Measurements from ENCODE around the gene MX2. TPM values are rescaled to one million over a fixed set of nuclear protein-coding genes. Genes with fewer than 3 reads are reported as not detected.

Gene MX2
- total and polyA plus RNA-seq, 2 donors (not counting 1 experiment from before 2014, with no cell fraction given), result 2.0 to 3.6 TPM

GRCh38 chr21:41373763-41374162 is 11.9 kb downstream of the MX2 start:
- DNase-seq (ENCODE audit: low read depth in 2 of 2), result no peak
- no peak for TF ChIP-seq EZH2 (IDR thresholded peaks at IDR 0.05; ENCODE audit: low read length, missing control alignments)
- no peak for TF ChIP-seq CTCF (conservative IDR thresholded peaks at IDR 0.05 in 1 of 2, IDR thresholded peaks at IDR 0.05 in 1 of 2; ENCODE audit: low read depth in 1 of 2, low read length in 2 of 2)
- no peak overlapping the region for H2AFZ ChIP-seq (ENCODE audit: low read length)

GRCh38 chr21:41374177-41374712 is 12.4 kb downstream of the MX2 start:
- H3K4me2 ChIP-seq (ENCODE audit: extremely low read depth, insufficient read depth, low read length), result no peak overlapping the region
- TF ChIP-seq CTCF (conservative IDR thresholded peaks at IDR 0.05 in 1 of 2, IDR thresholded peaks at IDR 0.05 in 1 of 2; ENCODE audit: low read depth in 1 of 2, low read length in 2 of 2) (no peak), EZH2 (IDR thresholded peaks at IDR 0.05; ENCODE audit: low read length, missing control alignments) (no peak)
- no peaks in the 10 kb centered on the region for H3K27me3 ChIP-seq (ENCODE audit: control insufficient read depth, insufficient read depth, low read length)
- no peaks in the 10 kb centered on the region for H3K4me1 ChIP-seq (ENCODE audit: control insufficient read depth, extremely low read depth, insufficient read depth, low read length)
- H3K9ac ChIP-seq (ENCODE audit: insufficient read depth, low read length), result no peak overlapping the region
- H3K4me3 ChIP-seq (replicated peaks in 1 of 4; ENCODE audit: control extremely low read depth in 1 of 4, insufficient read depth in 1 of 4, low read depth in 3 of 4, low read length in 4 of 4), result no peak overlapping the region
- H3K79me2 ChIP-seq (ENCODE audit: control insufficient read depth, insufficient read depth, low read length), result no peaks in the 10 kb centered on the region
- H2AFZ ChIP-seq (ENCODE audit: low read length), result no peak overlapping the region
- H4K20me1 ChIP-seq (ENCODE audit: control insufficient read depth, extremely low read depth, insufficient read depth, low read length), result no peaks in the 10 kb centered on the region
- no peak overlapping the region for H3K27ac ChIP-seq (ENCODE audit: insufficient read depth, low read length)
- no peak for DNase-seq (ENCODE audit: low read depth in 2 of 2)
- no peaks in the 10 kb centered on the region for H3K36me3 ChIP-seq (ENCODE audit: control insufficient read depth, insufficient read depth, low read length)
- H3K9me3 ChIP-seq (ENCODE audit: control insufficient read depth, insufficient read depth, low read depth, low read length), result no peaks in the 10 kb centered on the region

More at GRCh38 chr21:41373763-41374162, 11.9 kb downstream of the MX2 start:
- H3K4me3 ChIP-seq (replicated peaks in 1 of 4; ENCODE audit: control extremely low read depth in 1 of 4, insufficient read depth in 1 of 4, low read depth in 3 of 4, low read length in 4 of 4), result no peak overlapping the region
- H3K27me3 ChIP-seq (ENCODE audit: control insufficient read depth, insufficient read depth, low read length), result no peaks in the 10 kb centered on the region
- no peaks in the 10 kb centered on the region for H3K36me3 ChIP-seq (ENCODE audit: control insufficient read depth, insufficient read depth, low read length)
- no peak overlapping the region for H3K4me2 ChIP-seq (ENCODE audit: extremely low read depth, insufficient read depth, low read length)
- no peaks in the 10 kb centered on the region for H4K20me1 ChIP-seq (ENCODE audit: control insufficient read depth, extremely low read depth, insufficient read depth, low read length)
- H3K79me2 ChIP-seq (ENCODE audit: control insufficient read depth, insufficient read depth, low read length), result no peaks in the 10 kb centered on the region
- no peaks in the 10 kb centered on the region for H3K4me1 ChIP-seq (ENCODE audit: control insufficient read depth, extremely low read depth, insufficient read depth, low read length)
- no peak overlapping the region for H3K27ac ChIP-seq (ENCODE audit: insufficient read depth, low read length)
- no peak overlapping the region for H3K9ac ChIP-seq (ENCODE audit: insufficient read depth, low read length)
- H3K9me3 ChIP-seq (ENCODE audit: control insufficient read depth, insufficient read depth, low read depth, low read length), result no peaks in the 10 kb centered on the region

- no peak overlapping the region for H3K9ac ChIP-seq (ENCODE audit: insufficient read depth, low read length)
- H3K27ac ChIP-seq (ENCODE audit: insufficient read depth, low read length), result no peak overlapping the region
- DNase-seq (ENCODE audit: low read depth in 2 of 2), result no peak
- H3K36me3 ChIP-seq (ENCODE audit: control insufficient read depth, insufficient read depth, low read length), result no peaks in the 10 kb centered on the region
- H3K4me2 ChIP-seq (ENCODE audit: extremely low read depth, insufficient read depth, low read length), result no peak overlapping the region
- no peaks in the 10 kb centered on the region for H3K79me2 ChIP-seq (ENCODE audit: control insufficient read depth, insufficient read depth, low read length)
- no peaks in the 10 kb centered on the region for H3K27me3 ChIP-seq (ENCODE audit: control insufficient read depth, insufficient read depth, low read length)
- H4K20me1 ChIP-seq (ENCODE audit: control insufficient read depth, extremely low read depth, insufficient read depth, low read length), result no peaks in the 10 kb centered on the region
- no peaks in the 10 kb centered on the region for H3K4me1 ChIP-seq (ENCODE audit: control insufficient read depth, extremely low read depth, insufficient read depth, low read length)
- no peak overlapping the region for H2AFZ ChIP-seq (ENCODE audit: low read length)
- H3K4me3 ChIP-seq (replicated peaks in 1 of 4; ENCODE audit: control extremely low read depth in 1 of 4, insufficient read depth in 1 of 4, low read depth in 3 of 4, low read length in 4 of 4), result no peak overlapping the region
- TF ChIP-seq CTCF (conservative IDR thresholded peaks at IDR 0.05 in 1 of 2, IDR thresholded peaks at IDR 0.05 in 1 of 2; ENCODE audit: low read depth in 1 of 2, low read length in 2 of 2) (no peak), EZH2 (IDR thresholded peaks at IDR 0.05; ENCODE audit: low read length, missing control alignments) (no peak)
- H3K9me3 ChIP-seq (ENCODE audit: control insufficient read depth, insufficient read depth, low read depth, low read length), result no peaks in the 10 kb centered on the region
These were observed 13.2 kb downstream of the MX2 start for GRCh38 chr21:41374867-41375533.

Measured in fibroblast of lung (primary cell).